GM12801 (cell line): Measurements from ENCODE around the gene RPS25.

ENCODE experiments used
- TF ChIP-seq, protein P1 (sequence below): IDR thresholded peaks from one replicate; pipeline ENCODE4 v1.5.1; 2011; ENCODE audit warnings: control low read depth; ENCODE audit not compliant: insufficient read length; ENCODE audit errors: extremely low read depth

The RPS25 gene

DNA sequence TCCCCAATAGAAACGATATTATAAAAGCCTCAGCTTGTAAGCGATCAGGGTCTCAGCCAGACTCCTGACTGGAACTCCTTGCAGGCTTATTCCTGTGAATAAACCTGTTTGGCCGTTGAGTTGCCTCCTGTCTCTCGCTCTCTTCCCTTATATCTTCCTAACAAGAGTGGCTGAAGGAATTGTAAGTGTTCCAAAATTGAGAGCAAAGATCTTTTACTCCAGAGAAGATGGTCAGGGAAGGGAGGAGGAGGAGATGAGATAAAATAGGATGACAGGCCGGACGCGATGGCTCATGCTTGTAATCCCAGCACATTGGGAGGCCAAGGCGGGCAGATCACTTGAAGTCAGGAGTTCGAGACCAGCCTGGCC, 13.8 kb upstream of the RPS25 start:
- TF ChIP-seq, protein P1, sequence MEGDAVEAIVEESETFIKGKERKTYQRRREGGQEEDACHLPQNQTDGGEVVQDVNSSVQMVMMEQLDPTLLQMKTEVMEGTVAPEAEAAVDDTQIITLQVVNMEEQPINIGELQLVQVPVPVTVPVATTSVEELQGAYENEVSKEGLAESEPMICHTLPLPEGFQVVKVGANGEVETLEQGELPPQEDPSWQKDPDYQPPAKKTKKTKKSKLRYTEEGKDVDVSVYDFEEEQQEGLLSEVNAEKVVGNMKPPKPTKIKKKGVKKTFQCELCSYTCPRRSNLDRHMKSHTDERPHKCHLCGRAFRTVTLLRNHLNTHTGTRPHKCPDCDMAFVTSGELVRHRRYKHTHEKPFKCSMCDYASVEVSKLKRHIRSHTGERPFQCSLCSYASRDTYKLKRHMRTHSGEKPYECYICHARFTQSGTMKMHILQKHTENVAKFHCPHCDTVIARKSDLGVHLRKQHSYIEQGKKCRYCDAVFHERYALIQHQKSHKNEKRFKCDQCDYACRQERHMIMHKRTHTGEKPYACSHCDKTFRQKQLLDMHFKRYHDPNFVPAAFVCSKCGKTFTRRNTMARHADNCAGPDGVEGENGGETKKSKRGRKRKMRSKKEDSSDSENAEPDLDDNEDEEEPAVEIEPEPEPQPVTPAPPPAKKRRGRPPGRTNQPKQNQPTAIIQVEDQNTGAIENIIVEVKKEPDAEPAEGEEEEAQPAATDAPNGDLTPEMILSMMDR = no peak

DNA sequence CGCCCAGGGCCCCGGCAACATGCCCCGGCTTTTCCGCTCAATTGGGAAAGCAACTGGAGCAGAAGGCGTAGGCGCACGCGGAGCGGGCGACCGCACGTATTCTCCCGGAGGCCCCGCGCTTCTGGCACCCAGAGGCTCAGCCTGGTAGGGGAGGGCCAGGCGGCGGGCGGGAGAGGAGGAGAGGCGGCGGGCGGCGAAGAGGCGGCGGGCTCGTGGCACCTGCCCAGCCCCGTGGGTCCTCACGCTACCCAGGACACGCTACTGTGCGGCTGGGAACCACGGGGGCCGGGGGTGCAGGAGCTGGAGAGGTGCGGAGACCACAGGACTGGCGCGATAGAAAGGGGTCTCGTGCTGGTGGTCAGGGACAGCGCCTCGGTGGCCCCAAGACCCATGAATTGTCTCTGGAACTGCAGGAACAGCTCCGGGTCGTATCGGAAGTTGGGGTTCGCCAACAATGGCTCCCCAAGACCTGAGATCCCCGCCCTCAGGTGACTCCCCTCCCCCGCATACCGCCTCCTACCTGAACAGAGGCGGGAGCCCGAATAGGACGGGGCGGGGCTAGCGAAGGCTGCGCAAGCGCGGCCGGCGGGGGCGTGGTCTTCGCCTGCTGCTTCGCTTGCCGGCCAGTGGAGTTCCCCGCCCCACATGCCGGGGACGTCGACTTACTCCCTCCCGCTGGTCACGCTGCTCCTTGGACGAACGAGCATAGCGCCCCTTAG, 12.3 kb upstream of the RPS25 start, which contains the start of gene SLC37A4:
Gene SLC37A4, minus strand, starts transcription at position 549 of the 719 bp plus-strand sequence.
- TF ChIP-seq, protein P1 = no peak

DNA sequence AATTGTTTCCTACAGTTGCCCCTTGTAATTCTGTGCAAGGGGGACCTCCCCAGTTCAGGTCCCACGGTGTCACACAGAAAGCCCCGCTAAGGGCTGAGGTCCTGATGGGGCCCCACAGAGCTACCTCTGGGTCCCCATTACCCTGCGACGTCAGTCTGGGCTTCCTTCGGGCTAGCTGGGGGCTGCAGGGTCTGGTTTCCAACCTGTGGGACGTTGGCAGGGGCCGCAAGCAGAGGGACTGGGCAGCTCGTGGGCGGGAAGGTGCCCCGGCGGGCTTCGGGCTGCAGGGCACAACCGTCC, 11.8 kb upstream of the RPS25 start:
- TF ChIP-seq, protein P1 = no peak

DNA sequence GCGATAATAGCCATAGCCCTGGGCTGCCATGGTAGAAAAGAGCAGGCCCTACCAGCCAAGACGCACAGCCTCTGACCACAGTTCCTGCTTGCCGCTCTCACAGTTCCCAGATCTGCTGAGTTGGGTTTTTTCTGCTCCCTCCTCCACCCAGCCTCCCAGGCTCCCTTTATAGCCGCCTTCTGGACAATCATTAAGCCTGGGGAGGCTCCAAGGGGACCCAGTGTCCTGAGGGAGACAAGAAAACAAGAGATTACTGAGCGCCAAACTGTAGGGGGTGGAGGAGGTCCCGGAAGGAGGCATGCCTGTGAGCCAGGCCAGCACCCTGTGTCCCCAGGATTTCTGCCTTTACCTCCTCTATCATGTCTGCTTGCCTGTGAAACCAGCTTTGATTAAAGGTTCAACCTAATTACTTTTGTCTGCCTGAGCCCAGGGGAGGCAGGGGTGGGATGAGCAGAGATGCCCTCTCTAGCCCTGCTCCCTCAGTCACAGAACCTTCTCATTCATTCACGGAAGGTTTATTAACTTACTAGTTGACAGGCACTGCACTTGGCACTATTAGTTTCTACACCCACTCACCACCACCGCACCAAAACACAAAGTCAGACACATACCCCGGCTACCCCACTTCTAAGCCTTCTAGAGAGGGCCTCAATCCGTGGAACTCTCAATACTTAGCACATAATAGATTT, 11.3 kb upstream of the RPS25 start:
- TF ChIP-seq, protein P1 = no peak

- TF ChIP-seq, protein P1 = no peak
These were observed 10.9 kb upstream of the RPS25 start for GRCh38 chr11:119029069-119029339.

DNA sequence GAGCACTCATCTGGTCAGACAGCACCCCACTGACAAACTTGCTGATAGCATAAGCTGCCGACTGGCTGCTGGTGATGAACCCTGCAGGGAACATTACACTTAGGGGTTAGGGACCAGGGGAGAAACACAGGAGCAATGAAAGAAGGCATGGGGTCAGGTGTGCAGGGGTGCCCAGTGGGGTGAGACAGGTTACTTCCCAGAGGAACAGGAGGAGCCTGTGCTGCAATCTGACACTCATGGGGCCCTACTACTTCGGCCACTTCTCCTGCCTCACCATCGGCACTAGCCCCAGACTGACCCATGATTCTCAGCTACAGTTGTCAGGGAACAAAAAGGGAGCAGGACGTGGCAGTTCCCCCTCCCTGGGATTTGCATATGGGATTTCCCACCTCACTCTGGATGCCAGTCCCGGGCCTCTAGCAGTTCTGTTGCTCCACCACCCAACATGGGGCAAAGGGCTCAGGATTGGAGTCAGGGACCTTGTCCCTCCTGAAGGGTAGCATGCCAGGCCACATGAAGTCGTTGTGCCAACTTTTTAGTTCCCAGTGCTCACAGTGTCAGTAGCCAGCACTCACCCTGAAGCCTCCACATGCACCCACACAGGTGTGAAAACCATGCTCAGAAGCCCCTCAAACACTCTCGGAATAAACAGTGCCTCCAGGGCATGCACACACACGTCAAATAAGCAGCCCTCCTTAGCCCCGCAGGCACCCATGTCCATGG, 10.4 kb upstream of the RPS25 start:
- TF ChIP-seq, protein P1 = no peak

- TF ChIP-seq, protein P1 = no peak
These were observed 9.6 kb upstream of the RPS25 start for GRCh38 chr11:119027561-119028345.
